Stimulated activated CD4-positive, alpha-beta T cell treated with anti-CD3 and anti-CD28 coated beads, Interleukin-15, amount 100 ng/mL, for 1 hour (primary cell): ENCODE data around the gene TMEM100.

Experiments used
- DNase-seq, 2 donors: peaks; one replicate each; pipeline ENCODE4 v3.0.0-alpha.2; 2020; ENCODE audit warnings: low read depth in 1 of 2, low spot score in 1 of 2

TMEM100 gene, protein sequence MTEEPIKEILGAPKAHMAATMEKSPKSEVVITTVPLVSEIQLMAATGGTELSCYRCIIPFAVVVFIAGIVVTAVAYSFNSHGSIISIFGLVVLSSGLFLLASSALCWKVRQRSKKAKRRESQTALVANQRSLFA

DNA sequence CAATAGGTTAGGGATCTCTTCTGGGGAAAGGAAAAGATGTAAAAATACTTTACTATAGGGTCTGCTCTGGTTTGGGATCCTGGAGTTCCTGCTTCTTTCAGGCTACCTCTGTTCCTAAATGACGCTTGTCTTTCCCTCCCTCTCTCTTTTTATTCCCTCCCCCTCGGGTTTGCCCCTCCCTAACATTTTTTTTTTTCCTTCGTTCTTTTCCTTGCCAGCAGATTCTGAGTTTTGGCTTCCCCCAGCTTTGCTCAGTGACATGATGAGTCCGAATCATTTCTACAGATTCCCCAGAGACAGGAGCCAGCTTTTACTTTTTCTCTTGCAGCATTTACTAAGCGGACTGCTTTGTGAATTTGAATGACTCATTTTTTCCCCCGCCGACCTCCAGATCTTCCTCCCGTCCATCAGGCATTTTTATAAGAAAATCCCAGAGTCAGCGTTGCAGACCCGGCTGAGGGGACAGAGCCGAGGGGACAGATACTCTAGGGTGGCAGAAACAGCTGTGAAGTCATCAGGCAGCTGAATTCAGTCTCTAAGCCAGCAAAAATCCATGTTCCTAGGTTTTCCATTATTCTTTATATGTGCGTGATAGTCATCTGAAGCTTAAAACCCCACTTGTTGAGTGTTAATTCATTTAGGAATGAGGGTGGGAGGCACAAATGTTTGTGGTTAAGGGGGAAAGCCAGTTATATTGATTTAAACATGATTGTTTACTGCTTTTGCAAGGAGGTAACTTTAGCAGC is at the start of gene TMEM100:
Gene TMEM100 (minus strand): TSS at position 123 of the 746 bp plus-strand sequence. CDS start 1,794 bp downstream, outside the sequence.
- DNase-seq, result no peak

DNA sequence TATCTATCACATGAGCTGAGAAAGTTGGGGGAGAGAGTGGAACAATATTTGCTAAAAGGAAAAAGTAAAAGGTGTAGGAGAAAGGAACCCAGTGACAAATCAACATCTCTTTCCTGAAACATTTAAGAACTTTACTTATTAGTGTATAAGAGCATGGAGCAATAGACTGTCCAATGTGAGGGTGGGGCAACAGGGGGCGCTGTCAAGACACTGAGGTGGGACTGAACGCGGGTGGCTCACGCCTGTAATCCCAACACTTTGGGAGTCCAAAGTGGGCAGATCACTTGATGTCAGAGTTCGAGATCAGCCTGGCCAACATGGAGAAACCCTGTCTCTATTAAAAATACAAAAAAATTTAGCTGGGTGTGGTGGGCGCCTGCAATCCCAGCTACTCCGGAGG is 49.4 kb upstream of the TMEM100 start:
- no peak for DNase-seq

- DNase-seq, result no peak
Measured at GRCh38 chr17:55770196-55770870, 47.7 kb upstream of the TMEM100 start.

GRCh38 chr17:55769625-55770000 is 46.9 kb upstream of the TMEM100 start:
- DNase-seq, result no peak

- DNase-seq, result no peak
Measured at GRCh38 chr17:55768936-55769624, 46.4 kb upstream of the TMEM100 start.

- DNase-seq, result no peak
Measured at GRCh38 chr17:55765472-55765871, 42.8 kb upstream of the TMEM100 start.

DNA sequence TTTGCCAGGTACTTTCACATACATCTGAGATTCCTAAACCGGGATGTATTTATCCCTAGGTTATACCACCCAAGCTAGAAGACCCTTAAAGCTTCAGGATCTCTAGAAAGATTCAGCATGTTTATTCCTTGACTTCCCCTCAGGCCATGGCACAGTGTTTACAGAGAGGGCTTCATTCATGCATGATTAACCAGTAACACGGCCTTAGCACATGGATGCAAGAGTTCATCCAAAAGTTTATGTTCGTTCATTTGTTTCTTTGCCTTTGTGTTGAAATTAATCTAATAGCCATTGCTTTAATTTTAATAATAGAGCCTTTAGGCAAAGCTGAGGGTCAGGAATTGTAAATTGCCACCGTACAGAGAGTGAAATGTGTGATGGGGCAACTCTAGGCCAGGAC is 41.9 kb upstream of the TMEM100 start:
- no peak for DNase-seq

DNA sequence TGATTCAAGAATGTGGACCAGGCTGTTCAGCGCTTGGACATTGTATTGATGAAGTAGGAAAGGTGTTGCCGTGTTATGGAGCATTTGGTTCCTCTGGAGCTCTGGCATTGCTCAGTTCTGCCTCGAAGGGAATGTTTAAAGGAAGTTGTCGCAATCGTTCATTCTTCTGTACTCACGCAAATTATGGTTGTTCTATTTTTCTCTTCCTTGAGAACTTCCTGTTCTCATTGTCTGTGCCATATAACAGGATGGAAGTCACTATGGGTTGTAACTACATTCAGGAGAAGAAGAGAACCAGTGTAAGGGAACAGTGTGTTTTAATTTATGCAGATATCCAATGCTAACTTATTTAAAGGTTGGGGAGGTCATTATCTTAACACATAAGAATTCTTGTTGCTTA is 41.2 kb upstream of the TMEM100 start:
- no peak for DNase-seq

DNA sequence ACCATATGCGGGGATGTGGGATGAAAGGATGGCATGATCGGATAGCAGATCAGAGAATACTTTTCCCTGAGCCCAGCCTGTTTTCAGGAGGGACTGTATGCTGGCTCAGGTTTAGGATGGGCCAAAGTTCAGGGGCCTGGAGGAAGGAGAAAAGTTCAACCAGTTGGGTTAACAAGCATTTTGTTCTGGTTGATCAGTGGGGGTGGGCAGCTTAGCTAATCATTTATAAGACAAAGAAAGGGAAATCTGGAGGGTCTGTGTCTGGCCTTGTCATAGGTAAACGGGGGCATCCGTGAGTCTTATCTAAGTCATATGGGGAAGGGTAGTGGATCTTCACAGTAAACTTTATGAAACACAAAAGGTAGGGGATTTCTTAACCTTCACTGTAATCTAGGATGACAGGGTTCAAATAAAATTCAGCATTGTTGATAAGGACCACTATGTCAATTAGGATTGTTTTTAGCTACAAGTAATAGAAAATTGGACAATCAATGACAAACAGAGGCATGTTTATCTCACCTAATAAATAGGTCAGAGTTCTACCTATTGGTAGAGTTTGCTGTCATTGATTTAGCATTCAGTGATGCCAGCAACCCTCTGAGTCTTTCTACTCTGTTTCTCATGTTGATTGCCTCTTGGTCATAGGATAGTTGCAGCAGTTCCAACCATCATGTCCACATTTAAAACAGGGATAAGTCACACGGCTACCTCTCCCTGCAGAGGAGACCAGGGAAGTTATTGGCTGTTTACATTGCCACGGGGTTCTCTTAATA is 39.6 kb upstream of the TMEM100 start:
- DNase-seq, result no peak

DNA sequence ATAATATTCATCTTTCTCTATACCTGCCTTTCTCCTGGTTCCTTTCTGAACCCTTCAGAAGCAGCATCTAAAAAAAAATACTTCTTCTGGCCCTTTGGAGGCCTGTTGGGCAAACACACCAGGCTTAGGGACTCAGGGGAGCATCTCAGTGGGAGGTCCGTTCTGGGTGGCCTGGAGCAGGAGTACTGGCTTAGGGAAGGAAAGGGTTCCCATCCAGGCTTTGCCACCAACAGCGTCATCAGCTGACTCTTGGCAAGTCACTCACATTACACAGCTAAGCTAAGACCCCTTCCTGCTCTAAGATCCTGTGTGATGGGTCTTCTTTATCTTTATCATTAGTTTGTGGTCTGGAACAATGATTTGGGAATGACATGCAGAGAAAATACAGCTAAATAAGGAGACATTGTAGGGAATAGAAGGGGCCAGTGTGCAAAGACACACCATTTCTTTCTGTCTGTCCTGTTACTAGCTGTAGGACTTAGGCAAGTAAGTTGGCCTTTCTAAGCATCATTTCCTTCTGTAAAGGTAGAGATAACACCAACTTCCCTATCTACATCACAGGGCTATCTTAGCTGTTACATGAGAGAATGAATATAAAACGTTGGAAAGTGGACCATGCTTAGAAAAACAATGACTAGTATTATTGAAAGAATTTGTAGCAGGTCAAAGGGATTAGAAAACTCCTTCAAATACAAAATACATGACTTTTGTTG is 38.1 kb upstream of the TMEM100 start:
- DNase-seq, result no peak

- DNase-seq, result no peak
Measured at GRCh38 chr17:55758171-55758570, 35.5 kb upstream of the TMEM100 start.

GRCh38 chr17:55757659-55758058 is 35.0 kb upstream of the TMEM100 start:
- no peak for DNase-seq

GRCh38 chr17:55756689-55757088 is 34.0 kb upstream of the TMEM100 start:
- no peak for DNase-seq

GRCh38 chr17:55751720-55752250 is 29.1 kb upstream of the TMEM100 start:
- no peak for DNase-seq

DNA sequence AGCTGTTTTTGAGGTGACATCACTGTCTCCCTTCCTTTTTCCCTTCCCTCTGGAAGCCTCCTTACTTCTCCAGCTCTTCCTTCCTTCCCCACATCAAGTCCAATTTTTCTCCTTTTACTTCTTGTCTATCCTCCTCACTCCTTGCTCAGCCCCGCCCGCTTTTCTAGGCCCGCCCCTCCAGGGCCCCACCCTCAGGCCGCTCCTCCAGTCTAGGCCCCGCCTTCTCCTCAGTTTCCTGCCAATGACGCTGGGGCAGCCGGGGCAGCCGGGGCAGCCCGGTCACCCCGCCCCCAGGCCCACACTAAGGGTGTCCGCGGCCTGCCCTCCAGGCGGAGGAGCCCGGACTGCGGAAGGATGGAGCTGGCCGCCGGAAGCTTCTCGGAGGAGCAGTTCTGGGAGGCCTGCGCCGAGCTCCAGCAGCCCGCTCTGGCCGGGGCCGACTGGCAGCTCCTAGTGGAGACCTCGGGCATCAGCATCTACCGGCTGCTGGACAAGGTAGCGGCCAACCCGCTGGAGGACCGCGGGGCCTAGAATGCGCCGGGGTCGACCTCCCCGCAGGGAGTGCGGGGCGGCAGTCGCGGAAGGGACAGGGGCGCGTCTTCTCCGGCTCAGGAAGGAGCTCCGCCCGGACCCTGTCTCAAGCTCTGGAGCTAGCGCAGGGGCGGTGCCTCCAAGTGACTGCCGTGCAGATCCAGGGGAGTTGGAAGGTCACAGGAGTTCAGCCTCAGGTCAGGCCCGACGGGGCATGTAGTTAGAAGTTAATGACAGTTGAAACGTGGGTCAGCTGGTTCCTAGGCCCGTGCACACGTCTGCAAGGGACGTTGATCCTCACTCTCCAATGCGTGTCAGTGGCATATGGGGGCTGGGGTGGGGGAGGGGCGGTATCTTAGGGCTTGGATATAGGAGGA is 28.3 kb upstream of the TMEM100 start, which contains the start of gene PCTP:
Gene PCTP (plus strand): TSS at position 302 of the 908 bp plus-strand sequence. CDS start 53 bp downstream, at position 355.
- peak; percentile 46 to 79 for DNase-seq

DNA sequence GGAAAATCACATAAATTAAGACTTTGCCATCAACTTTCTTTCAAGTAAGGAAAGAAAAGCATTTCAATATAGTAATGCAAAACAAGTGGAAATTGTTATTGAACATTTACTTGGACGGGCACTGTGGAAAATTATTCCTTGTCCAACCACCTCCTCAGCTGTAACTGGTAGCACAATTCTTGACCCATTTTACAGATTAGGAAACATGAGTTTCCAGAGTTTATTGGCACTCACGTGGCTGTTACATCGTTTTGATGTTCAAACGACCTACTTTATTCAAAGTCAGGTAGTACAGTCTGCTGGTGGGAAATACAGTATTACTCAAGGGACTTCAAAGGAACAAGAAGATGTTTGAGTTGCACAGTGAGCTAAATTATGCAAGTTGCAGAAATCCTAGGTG is 27.3 kb upstream of the TMEM100 start:
- DNase-seq, result no peak

- DNase-seq, result no peak
Measured at GRCh38 chr17:55748841-55749240, 26.2 kb upstream of the TMEM100 start.

DNA sequence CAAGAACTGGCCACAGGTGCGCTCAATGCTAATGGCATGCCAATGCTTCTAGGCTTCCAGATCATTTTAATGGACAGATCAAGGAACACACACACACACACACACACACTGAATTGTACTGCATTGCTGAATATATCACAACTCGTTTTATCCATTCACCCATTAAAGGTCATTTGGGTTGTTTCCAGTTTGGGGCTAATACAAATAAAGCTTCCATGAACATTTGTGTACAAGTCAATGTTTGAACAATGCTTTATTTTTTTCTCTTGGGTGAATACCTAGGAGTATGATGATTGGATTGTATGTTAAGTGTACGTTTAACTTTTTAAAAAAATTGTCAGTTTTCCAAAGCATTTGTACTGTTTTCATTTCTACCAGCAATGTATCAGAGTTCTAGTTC is 24.5 kb upstream of the TMEM100 start:
- no peak for DNase-seq

GRCh38 chr17:55746466-55746865 is 23.8 kb upstream of the TMEM100 start:
- no peak for DNase-seq
